K562 (cell line): ENCODE results near the gene DLGAP1. TPM values are rescaled to one million over a fixed set of nuclear protein-coding genes. Genes with fewer than 3 reads are reported as not detected.

Experiments
- BRF1 ChIP-seq: IDR thresholded peaks from 3 replicates; pipeline ENCODE4 v1.6.1; 2011; ENCODE audit warnings: borderline replicate concordance, mild to moderate bottlenecking; ENCODE audit not compliant: insufficient read length; ENCODE audit errors: extremely low read depth
- EP300 ChIP-seq: IDR thresholded peaks from 2 replicates; pipeline ENCODE4 v1.6.1; 2012; ENCODE audit warnings: low read length, improper control_type of control experiment
- FOXA3 ChIP-seq, 2 experiments: fragments of 450-650 bp in 1 of 2; sonication (generic) in 1 of 2; formaldehyde crosslinking; IDR thresholded peaks in 1 of 2; conservative IDR thresholded peaks in 1 of 2; 2 replicates each; pipeline versions ENCODE4 v1.4.0 to v1.8.0; 2020 to 2022; ENCODE audit warnings: mild to moderate bottlenecking in 2 of 2, missing genetic modification reagents in 1 of 2
- HLTF ChIP-seq: fragments of 450-650 bp; IDR thresholded peaks from 2 replicates; pipeline ENCODE4 v1.6.1; 2016
- MECOM ChIP-seq: fragments of 250-450 bp; sonication (Bioruptor Pico); IDR thresholded peaks from 2 replicates; pipeline ENCODE4 v1.8.0; 2022; ENCODE audit warnings: inconsistent platforms
- PRDM10 ChIP-seq: fragments of 450-650 bp; IDR thresholded peaks from 2 replicates; pipeline ENCODE4 v1.6.1; 2018; ENCODE audit not compliant: partially characterized antibody
- SPI1 ChIP-seq: IDR thresholded peaks from 2 replicates; pipeline ENCODE4 v1.6.1; 2011; ENCODE audit warnings: low read depth, low read length, control low read depth, borderline replicate concordance
- ZNF12 ChIP-seq: sonication (generic); formaldehyde crosslinking; IDR thresholded peaks from 2 replicates; pipeline ENCODE4 v1.4.0; 2020; ENCODE audit warnings: mild to moderate bottlenecking, missing genetic modification reagents
- ZNF395 ChIP-seq: fragments of 200-800 bp; sonication (Bioruptor generic); IDR thresholded peaks from 2 replicates; pipeline ENCODE4 v1.6.1; 2017; ENCODE audit warnings: missing genetic modification characterization, missing compliant biosample characterization
- ZNF449 ChIP-seq: fragments of 250-450 bp; sonication (Bioruptor Pico); IDR thresholded peaks from 2 replicates; pipeline ENCODE4 v1.8.0; 2022; ENCODE audit warnings: moderate library complexity, mild to moderate bottlenecking, inconsistent platforms
- polyA plus RNA-seq, 8 experiments: library from polyadenylated mRNA; depleted of rRNA in 4 of 8; stranded (reverse) in 5 of 8; unstranded in 3 of 8; fragments of >200 nt; fragmentation: Nextera tagmentation in 2 of 8; fragmentation: Illumina TruSeq in 1 of 8; extraction: Ambion mirVana in 2 of 8; extraction: Trizol in 1 of 8; gene quantifications; 2 replicates each; pipeline versions ENCODE4 v1.2.1 to v1.2.3, GENCODE V29; 2011 to 2014; ENCODE audit warnings: inconsistent platforms in 1 of 8, missing spikeins in 1 of 8
- total RNA-seq, 7 experiments: library from RNA; depleted of rRNA in 6 of 7; stranded (reverse); fragments of >200 nt in 6 of 7; fragmentation: Illumina TruSeq in 2 of 7; extraction: Trizol in 2 of 7; gene quantifications; 2 replicates each; pipeline versions ENCODE4 v1.2.1 to v1.2.3, GENCODE V29; 2011 to 2021; ENCODE audit warnings: low replicate concordance in 1 of 7
- TF ChIP-seq, protein P1 (sequence below), 2 experiments: fragments of 450-650 bp; formaldehyde crosslinking in 1 of 2; IDR thresholded peaks; 2 replicates each; pipeline versions ENCODE4 v1.4.0 to v1.6.1; 2014 to 2020; ENCODE audit warnings: mild to moderate bottlenecking in 2 of 2, borderline replicate concordance in 1 of 2, low read depth in 1 of 2

Gene DLGAP1
- total and polyA plus RNA-seq, 9 of the 15 experiments (the other 6 are each of a cell fraction or from before 2014, with no cell fraction given) = 0.04 to 0.22 (median 0.08) TPM

DNA sequence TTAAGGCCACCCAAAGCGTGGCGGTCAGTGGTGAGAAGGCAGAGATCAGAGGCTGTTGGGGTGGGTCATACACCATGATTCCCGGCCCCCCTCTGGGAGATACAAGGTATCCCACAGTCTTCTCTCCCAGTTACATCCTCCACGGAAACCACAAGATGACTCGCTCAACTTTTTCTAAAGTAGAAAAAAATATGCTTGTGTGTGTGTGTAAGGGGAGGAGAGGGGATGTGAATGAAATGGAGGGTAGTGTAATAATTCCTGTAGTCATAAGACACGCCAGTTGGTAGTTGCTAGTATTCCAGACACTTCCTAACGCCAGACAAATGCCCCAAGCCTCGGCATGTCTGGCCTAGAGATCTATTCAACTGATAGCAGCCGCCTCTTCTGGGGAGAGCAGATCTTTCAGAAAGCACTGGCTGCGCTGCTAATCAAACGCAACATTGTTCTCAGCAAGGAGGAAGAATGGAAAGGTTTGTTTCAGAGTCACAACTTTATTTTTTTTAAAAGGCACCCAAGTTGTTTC, 861.7 kb downstream of the DLGAP1 start (continued):
- TF ChIP-seq, protein P1, sequence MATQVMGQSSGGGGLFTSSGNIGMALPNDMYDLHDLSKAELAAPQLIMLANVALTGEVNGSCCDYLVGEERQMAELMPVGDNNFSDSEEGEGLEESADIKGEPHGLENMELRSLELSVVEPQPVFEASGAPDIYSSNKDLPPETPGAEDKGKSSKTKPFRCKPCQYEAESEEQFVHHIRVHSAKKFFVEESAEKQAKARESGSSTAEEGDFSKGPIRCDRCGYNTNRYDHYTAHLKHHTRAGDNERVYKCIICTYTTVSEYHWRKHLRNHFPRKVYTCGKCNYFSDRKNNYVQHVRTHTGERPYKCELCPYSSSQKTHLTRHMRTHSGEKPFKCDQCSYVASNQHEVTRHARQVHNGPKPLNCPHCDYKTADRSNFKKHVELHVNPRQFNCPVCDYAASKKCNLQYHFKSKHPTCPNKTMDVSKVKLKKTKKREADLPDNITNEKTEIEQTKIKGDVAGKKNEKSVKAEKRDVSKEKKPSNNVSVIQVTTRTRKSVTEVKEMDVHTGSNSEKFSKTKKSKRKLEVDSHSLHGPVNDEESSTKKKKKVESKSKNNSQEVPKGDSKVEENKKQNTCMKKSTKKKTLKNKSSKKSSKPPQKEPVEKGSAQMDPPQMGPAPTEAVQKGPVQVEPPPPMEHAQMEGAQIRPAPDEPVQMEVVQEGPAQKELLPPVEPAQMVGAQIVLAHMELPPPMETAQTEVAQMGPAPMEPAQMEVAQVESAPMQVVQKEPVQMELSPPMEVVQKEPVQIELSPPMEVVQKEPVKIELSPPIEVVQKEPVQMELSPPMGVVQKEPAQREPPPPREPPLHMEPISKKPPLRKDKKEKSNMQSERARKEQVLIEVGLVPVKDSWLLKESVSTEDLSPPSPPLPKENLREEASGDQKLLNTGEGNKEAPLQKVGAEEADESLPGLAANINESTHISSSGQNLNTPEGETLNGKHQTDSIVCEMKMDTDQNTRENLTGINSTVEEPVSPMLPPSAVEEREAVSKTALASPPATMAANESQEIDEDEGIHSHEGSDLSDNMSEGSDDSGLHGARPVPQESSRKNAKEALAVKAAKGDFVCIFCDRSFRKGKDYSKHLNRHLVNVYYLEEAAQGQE (IDR thresholded peaks at IDR 0.05; ENCODE audit: borderline replicate concordance) = no peak
- TF ChIP-seq, protein P1 (CRISPR knock-in tag; IDR thresholded peaks at IDR 0.05; ENCODE audit: low read depth) = 0 out of 2 replicates have a peak, but pooled peaks have one; percentile 41
- no peak for TF ChIP-seq MECOM (CRISPR knock-in tag)
- no peak for TF ChIP-seq BRF1
- no peak for TF ChIP-seq ZNF449
- no peak for TF ChIP-seq HLTF
- 0 out of 4 replicates have a peak, but pooled peaks of 1 of the 2 experiments have one; percentile 71 for TF ChIP-seq FOXA3 (CRISPR knock-in tag; conservative IDR thresholded peaks at IDR 0.05 in 1 of 2, IDR thresholded peaks at IDR 0.05 in 1 of 2)
- no peak for TF ChIP-seq ZNF395 (CRISPR knock-in tag)
- no peak for TF ChIP-seq PRDM10
- no peak for TF ChIP-seq ZNF12 (CRISPR knock-in tag)
- TF ChIP-seq SPI1 = no peak
- peak; percentile 47 for TF ChIP-seq EP300
